Cardiac muscle cell (in vitro differentiated cells and primary cell): ENCODE results near the gene TMEM145. TPM values are rescaled to one million over a fixed set of nuclear protein-coding genes. Genes with fewer than 3 reads are reported as not detected.

Experiments used
- DNase-seq, 2 donors: peaks; one replicate each; pipeline versions ENCODE4 v3.0.0 to v3.0.0-alpha.2; 2010 to 2017; ENCODE audit warnings: low read depth in 1 of 2, low spot score in 1 of 2
- H3K27ac ChIP-seq: fragments of 200-600 bp; sonication (generic); 2 replicates; pipeline ENCODE4 v1.5.1; 2016
- H3K27me3 ChIP-seq: fragments of 200-600 bp; sonication (generic); 2 replicates; pipeline ENCODE4 v1.6.0; 2016; ENCODE audit warnings: control low read depth
- H3K36me3 ChIP-seq: fragments of 200-600 bp; sonication (generic); 2 replicates; pipeline ENCODE4 v1.5.1; 2016; ENCODE audit warnings: control low read depth
- H3K4me1 ChIP-seq: fragments of 200-600 bp; sonication (generic); 2 replicates; pipeline ENCODE4 v1.8.1; 2017; ENCODE audit warnings: low read depth, mild to moderate bottlenecking, mixed run types
- H3K4me3 ChIP-seq: fragments of 200-600 bp; sonication (generic); 2 replicates; pipeline ENCODE4 v1.5.1; 2016; ENCODE audit warnings: mild to moderate bottlenecking
- H3K9me3 ChIP-seq: fragments of 200-600 bp; sonication (generic); 2 replicates; pipeline ENCODE4 v1.5.1; 2017; ENCODE audit warnings: low read depth, mild to moderate bottlenecking, control low read depth
- polyA plus RNA-seq: library from polyadenylated mRNA; unstranded; fragments of >200 nt; fragmentation: Nextera tagmentation; extraction: Ambion mirVana; gene quantifications from 2 replicates; pipeline ENCODE4 v1.2.1, GENCODE V29; 2016
- total RNA-seq: library from RNA; depleted of rRNA; stranded (reverse); fragments of >200 nt; gene quantifications from 2 replicates; pipeline ENCODE4 v1.2.3, GENCODE V29; 2016
- TF ChIP-seq, protein P1 (sequence below): IDR thresholded peaks from 2 replicates; pipeline ENCODE4 v1.5.1; 2012; ENCODE audit warnings: low read depth, mild to moderate bottlenecking, low read length

TMEM145 gene
- total and polyA plus RNA-seq, 2 experiments from 2014 or later: 3.7 to 3.8 TPM

DNA sequence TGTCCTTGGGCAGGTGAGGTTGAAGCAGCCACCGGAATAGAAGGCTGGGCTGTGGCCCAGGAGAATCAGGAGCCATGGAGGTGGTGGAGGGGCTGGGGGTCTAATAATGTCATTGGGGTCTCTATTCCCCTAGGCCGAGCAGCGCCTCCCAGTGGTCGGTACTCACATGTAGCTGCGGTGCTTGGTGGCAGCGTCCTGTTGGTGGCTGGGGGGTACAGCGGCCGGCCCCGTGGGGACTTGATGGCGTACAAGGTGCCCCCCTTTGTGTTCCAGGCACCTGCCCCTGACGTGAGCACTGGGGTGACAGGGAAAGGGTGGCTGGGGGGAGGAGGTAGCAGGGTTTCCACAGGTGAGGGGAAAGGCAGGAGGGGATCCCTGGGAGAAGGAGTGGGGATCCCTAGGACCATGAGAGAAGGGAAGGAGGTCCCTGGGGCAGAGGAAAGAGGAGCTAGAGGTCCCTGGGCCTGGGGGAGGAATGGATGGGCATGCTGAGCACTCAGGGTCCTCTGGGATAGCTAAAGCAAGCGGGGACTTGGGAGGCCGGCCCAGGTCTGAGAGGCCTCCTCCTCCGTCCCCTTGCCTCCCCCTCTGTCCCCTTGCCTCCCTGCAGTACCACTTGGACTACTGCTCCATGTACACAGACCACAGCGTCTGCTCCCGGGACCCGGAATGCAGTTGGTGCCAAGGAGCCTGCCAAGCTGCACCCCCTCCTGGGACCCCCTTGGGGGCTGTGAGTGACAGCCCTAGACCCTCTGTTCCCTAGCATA is 30.4 kb downstream of the TMEM145 start:
- Histone ChIP-seq H3K27me3 (no peaks in the 10 kb centered on the region), H3K9me3 (no peaks in the 10 kb centered on the region), H3K36me3 (peaks cover 9% of the 10 kb centered on the region), H3K27ac (no peak overlapping the region), H3K4me3 (no peak overlapping the region), H3K4me1 (no peaks in the 10 kb centered on the region)
- TF ChIP-seq, protein P1, sequence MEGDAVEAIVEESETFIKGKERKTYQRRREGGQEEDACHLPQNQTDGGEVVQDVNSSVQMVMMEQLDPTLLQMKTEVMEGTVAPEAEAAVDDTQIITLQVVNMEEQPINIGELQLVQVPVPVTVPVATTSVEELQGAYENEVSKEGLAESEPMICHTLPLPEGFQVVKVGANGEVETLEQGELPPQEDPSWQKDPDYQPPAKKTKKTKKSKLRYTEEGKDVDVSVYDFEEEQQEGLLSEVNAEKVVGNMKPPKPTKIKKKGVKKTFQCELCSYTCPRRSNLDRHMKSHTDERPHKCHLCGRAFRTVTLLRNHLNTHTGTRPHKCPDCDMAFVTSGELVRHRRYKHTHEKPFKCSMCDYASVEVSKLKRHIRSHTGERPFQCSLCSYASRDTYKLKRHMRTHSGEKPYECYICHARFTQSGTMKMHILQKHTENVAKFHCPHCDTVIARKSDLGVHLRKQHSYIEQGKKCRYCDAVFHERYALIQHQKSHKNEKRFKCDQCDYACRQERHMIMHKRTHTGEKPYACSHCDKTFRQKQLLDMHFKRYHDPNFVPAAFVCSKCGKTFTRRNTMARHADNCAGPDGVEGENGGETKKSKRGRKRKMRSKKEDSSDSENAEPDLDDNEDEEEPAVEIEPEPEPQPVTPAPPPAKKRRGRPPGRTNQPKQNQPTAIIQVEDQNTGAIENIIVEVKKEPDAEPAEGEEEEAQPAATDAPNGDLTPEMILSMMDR: no peak
- DNase-seq: no peak

DNA sequence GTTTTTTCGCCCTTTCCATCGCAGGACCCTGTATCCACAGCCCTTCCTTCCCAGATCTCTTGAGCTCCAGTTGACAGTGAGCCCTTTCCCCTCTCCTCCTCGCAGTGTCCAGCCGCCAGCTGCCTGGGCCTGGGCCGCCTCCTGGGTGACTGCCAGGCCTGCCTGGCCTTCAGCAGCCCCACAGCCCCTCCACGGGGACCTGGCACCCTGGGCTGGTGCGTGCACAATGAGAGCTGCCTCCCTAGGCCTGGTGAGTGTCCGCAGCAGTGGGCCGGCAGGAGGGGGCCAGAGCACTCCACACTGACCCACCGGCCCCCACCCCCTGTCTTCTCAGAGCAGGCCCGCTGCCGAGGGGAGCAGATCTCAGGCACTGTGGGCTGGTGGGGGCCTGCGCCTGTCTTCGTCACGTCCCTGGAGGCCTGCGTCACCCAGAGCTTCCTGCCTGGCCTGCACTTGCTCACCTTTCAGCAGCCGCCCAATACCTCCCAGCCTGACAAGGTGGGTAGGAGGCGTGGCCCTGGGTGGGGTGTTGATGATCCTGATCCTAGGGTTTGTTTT is 31.3 kb downstream of the TMEM145 start:
- Histone ChIP-seq H3K36me3 (peaks cover 9% of the 10 kb centered on the region), H3K4me3 (no peak overlapping the region), H3K27ac (no peak overlapping the region), H3K27me3 (no peaks in the 10 kb centered on the region), H3K4me1 (no peaks in the 10 kb centered on the region), H3K9me3 (no peaks in the 10 kb centered on the region)
- TF ChIP-seq, protein P1: no peak
- DNase-seq: no peak

DNA sequence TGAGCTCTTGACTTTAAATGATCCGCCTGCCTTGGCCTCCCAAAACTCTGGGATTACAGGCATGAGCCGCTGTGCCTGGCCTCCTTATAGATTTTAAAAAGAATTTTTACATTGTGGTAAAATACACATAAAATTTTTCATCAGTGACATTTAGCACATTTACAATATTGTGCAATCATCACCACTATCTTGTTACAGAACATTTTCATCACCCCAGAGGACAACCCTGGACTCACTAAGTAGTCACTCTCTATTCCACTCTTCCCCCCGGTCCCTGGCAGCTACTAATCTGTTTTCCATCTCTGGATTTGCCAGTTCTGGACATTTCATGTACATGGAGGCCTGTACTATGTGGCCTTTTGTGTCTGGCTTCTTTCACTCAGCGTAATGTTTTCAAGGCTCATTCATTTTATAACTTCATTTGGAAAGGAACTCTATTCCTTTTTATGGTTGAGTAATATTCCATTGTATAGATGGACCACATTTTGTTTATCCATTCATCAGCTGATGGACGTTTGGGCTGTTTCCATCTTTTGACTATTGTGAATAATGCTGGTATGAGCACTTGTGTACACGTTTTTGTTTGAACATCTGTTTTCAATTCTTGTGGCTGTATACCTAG is 32.2 kb downstream of the TMEM145 start:
- no peaks in the 10 kb centered on the region for H3K4me1 ChIP-seq
- H3K27me3 ChIP-seq: no peaks in the 10 kb centered on the region
- TF ChIP-seq, protein P1: no peak
- no peaks in the 10 kb centered on the region for H3K9me3 ChIP-seq
- H3K36me3 ChIP-seq: peaks cover 9% of the 10 kb centered on the region
- H3K27ac ChIP-seq: no peak overlapping the region
- DNase-seq: peak in 1 of 2 donors; percentile 73
- H3K4me3 ChIP-seq: no peak overlapping the region

DNA sequence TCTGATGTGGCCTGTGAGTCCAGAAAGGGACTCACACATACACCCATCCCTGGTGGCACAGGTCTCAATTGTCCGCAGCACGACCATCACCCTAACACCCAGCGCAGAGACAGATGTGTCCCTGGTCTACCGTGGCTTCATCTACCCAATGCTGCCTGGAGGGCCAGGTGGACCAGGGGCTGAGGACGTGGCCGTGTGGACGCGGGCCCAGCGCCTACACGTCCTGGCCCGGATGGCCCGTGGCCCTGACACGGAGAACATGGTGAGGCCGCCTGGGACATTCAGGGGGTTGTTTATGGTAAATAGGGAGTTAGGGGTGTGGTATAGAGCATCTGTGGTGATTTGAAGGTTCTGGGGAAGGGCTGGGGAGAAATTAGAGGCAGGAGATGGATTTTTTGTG is 35.1 kb downstream of the TMEM145 start:
- no peak overlapping the region for H3K4me3 ChIP-seq
- no peaks in the 10 kb centered on the region for H3K9me3 ChIP-seq
- H3K27ac ChIP-seq: no peak overlapping the region
- no peaks in the 10 kb centered on the region for H3K27me3 ChIP-seq
- H3K36me3 ChIP-seq: peaks cover 3% of the 10 kb centered on the region
- no peak for DNase-seq
- no peaks in the 10 kb centered on the region for H3K4me1 ChIP-seq
- TF ChIP-seq, protein P1: no peak

DNA sequence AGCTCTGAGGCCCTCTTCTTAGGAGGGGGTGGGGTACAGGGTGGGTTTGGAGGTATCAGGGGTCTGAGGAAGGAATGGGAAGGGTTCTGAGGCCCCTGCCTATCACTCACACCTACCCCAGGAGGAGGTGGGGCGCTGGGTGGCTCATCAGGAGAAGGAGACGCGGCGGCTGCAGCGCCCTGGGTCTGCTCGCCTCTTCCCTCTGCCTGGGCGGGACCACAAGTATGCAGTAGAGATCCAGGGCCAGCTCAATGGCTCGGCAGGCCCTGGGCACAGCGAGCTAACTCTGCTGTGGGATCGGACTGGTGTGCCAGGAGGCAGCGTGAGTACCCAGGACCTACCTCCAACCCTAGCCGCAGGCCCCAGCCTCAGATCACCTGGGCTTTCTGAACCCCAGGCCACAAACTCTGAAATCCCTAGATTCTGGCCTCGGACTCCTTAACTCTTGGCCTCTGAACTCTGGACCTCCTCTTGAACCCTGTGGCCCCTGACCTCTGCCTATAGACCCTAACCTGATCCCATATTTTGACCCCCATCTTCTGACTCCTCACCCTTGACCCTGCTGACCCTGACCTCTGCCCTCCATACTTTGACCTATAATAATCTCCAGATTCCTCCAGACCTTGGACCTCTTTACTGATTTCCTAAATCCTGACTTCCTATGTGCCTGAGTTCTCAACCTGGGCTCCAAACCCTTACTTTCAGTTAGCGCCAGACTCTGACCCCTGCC is 36.4 kb downstream of the TMEM145 start:
- H3K36me3 ChIP-seq: peaks cover 3% of the 10 kb centered on the region
- no peak overlapping the region for H3K4me3 ChIP-seq
- no peak overlapping the region for H3K27ac ChIP-seq
- TF ChIP-seq, protein P1: no peak
- no peaks in the 10 kb centered on the region for H3K27me3 ChIP-seq
- H3K4me1 ChIP-seq: no peaks in the 10 kb centered on the region
- no peaks in the 10 kb centered on the region for H3K9me3 ChIP-seq
- DNase-seq: no peak
